Dermis blood vessel endothelial cell (primary cell): Measurements from ENCODE around the gene P4HA3. TPM values are rescaled to one million over a fixed set of nuclear protein-coding genes. Genes with fewer than 3 reads are reported as not detected.

Source experiments
- DNase-seq: peaks from one replicate; pipeline ENCODE4 v3.0.0; 2010
- total RNA-seq: library from RNA; depleted of rRNA; stranded (reverse); fragments of >200 nt; gene quantifications from 2 replicates; pipeline ENCODE4 v1.2.3, GENCODE V29; 2014

The P4HA3 gene
- total RNA-seq, 1 donor from 2014 or later, result 19.2 TPM

- DNase-seq, result no peak
These were observed 48.7 kb downstream of the P4HA3 start for GRCh38 chr11:74262725-74263124.

- DNase-seq, result peak; percentile 9
These were observed 53.4 kb downstream of the P4HA3 start for GRCh38 chr11:74257959-74258553.

GRCh38 chr11:74256378-74257133 lies 54.9 kb downstream of the P4HA3 start:
- DNase-seq, result no peak

GRCh38 chr11:74255741-74256375 lies 55.6 kb downstream of the P4HA3 start:
- peak; percentile 83 for DNase-seq

GRCh38 chr11:74253361-74253760 lies 58.1 kb downstream of the P4HA3 start:
- DNase-seq, result no peak

- DNase-seq, result no peak
These were observed 61.9 kb downstream of the P4HA3 start for GRCh38 chr11:74249496-74249895.

GRCh38 chr11:74248469-74248868 lies 63.0 kb downstream of the P4HA3 start:
- no peak for DNase-seq

GRCh38 chr11:74238243-74238642 lies 73.2 kb downstream of the P4HA3 start:
- DNase-seq, result no peak

- DNase-seq, result no peak
These were observed 73.9 kb downstream of the P4HA3 start for GRCh38 chr11:74237541-74237940.

- no peak for DNase-seq
These were observed 76.3 kb downstream of the P4HA3 start for GRCh38 chr11:74235121-74235520.

GRCh38 chr11:74233683-74234082 lies 77.8 kb downstream of the P4HA3 start:
- no peak for DNase-seq

- no peak for DNase-seq
These were observed 79.0 kb downstream of the P4HA3 start for GRCh38 chr11:74232311-74232950.

- no peak for DNase-seq
These were observed 84.5 kb downstream of the P4HA3 start for GRCh38 chr11:74226907-74227306.

GRCh38 chr11:74225565-74225964 lies 85.9 kb downstream of the P4HA3 start:
- DNase-seq, result no peak

GRCh38 chr11:74221816-74222215 lies 89.6 kb downstream of the P4HA3 start:
- no peak for DNase-seq

- no peak for DNase-seq
These were observed 91.1 kb downstream of the P4HA3 start for GRCh38 chr11:74220376-74220775.

Other genes starting within 250 kb of the P4HA3 start
- 13.4 and 14.4 TPM in 2 replicates for gene C2CD3, start 140.6 kb downstream of the P4HA3 start, total RNA-seq
- 15.1 and 29.5 TPM in 2 replicates for gene PPME1, start 140.4 kb downstream of the P4HA3 start, total RNA-seq
- 27.4 and 42.2 TPM in 2 replicates for gene PGM2L1, start 86.8 kb upstream of the P4HA3 start, total RNA-seq
- gene KCNE3, start 155.9 kb upstream of the P4HA3 start, total RNA-seq, result 1.1 and 1.5 TPM in 2 replicates
- 3.0 and 3.6 TPM in 2 replicates for gene LIPT2, start 182.1 kb upstream of the P4HA3 start, total RNA-seq